ENCODE measurements around the gene CD7.

CD7 gene

GRCh38 chr17:82304826-82305726, 12.3 kb downstream of the CD7 start:
- Histone ChIP-seq H3K9ac (ENCODE audit: insufficient read length) (no peak overlapping the region), H3K9me3 (ENCODE audit: low read depth, low read length) (no peaks in the 10 kb centered on the region), H3K27ac (0 out of 2 replicates have a peak overlapping the region, but pooled peaks have one; percentile 0), H3K36me3 (ENCODE audit: insufficient read depth, low read length) (no peaks in the 10 kb centered on the region), H3K4me3 (no peak overlapping the region)
- no peak for TF ChIP-seq FOXP2 (optimal IDR thresholded peaks at IDR 0.05; ENCODE audit: control extremely low read depth, extremely low read length, insufficient read depth)
- no peak for TF ChIP-seq POLR2AphosphoS5 (IDR thresholded peaks at IDR 0.05; ENCODE audit: borderline replicate concordance, low read depth, low read length)
- no peak for TF ChIP-seq EZH2 (IDR thresholded peaks at IDR 0.05)
- DNase-seq (ENCODE audit: low read depth, low spot score): no peak

GRCh38 chr17:82303944-82304808, 13.2 kb downstream of the CD7 start:
- no peak for TF ChIP-seq POLR2AphosphoS5 (IDR thresholded peaks at IDR 0.05; ENCODE audit: borderline replicate concordance, low read depth, low read length)
- no peak for TF ChIP-seq EZH2 (IDR thresholded peaks at IDR 0.05)
- TF ChIP-seq FOXP2 (optimal IDR thresholded peaks at IDR 0.05; ENCODE audit: control extremely low read depth, extremely low read length, insufficient read depth): no peak
- Histone ChIP-seq H3K27ac (no peak overlapping the region), H3K36me3 (ENCODE audit: insufficient read depth, low read length) (no peaks in the 10 kb centered on the region), H3K9me3 (ENCODE audit: low read depth, low read length) (no peaks in the 10 kb centered on the region), H3K4me3 (no peak overlapping the region), H3K9ac (ENCODE audit: insufficient read length) (no peak overlapping the region)
- no peak for DNase-seq (ENCODE audit: low read depth, low spot score)

GRCh38 chr17:82302991-82303943, 14.1 kb downstream of the CD7 start:
- no peak for TF ChIP-seq FOXP2 (optimal IDR thresholded peaks at IDR 0.05; ENCODE audit: control extremely low read depth, extremely low read length, insufficient read depth)
- TF ChIP-seq EZH2 (IDR thresholded peaks at IDR 0.05): no peak
- no peak for TF ChIP-seq POLR2AphosphoS5 (IDR thresholded peaks at IDR 0.05; ENCODE audit: borderline replicate concordance, low read depth, low read length)
- H3K36me3 ChIP-seq (ENCODE audit: insufficient read depth, low read length): no peaks in the 10 kb centered on the region
- no peak overlapping the region for H3K9ac ChIP-seq (ENCODE audit: insufficient read length)
- H3K9me3 ChIP-seq (ENCODE audit: low read depth, low read length): no peaks in the 10 kb centered on the region
- no peak for DNase-seq (ENCODE audit: low read depth, low spot score)
- no peak overlapping the region for H3K27ac ChIP-seq
- no peak overlapping the region for H3K4me3 ChIP-seq

- TF ChIP-seq POLR2AphosphoS5 (IDR thresholded peaks at IDR 0.05; ENCODE audit: borderline replicate concordance, low read depth, low read length) (no peak), EZH2 (IDR thresholded peaks at IDR 0.05) (no peak), FOXP2 (optimal IDR thresholded peaks at IDR 0.05; ENCODE audit: control extremely low read depth, extremely low read length, insufficient read depth) (no peak)
Observed at GRCh38 chr17:82302568-82302963, 14.8 kb downstream of the CD7 start.

GRCh38 chr17:82301916-82302567, 15.4 kb downstream of the CD7 start:
- no peak for DNase-seq (ENCODE audit: low read depth, low spot score)
- Histone ChIP-seq H3K9ac (ENCODE audit: insufficient read length) (no peak overlapping the region), H3K36me3 (ENCODE audit: insufficient read depth, low read length) (no peaks in the 10 kb centered on the region), H3K4me3 (no peak overlapping the region), H3K27ac (no peak overlapping the region), H3K9me3 (ENCODE audit: low read depth, low read length) (no peaks in the 10 kb centered on the region)
- no peak for TF ChIP-seq FOXP2 (optimal IDR thresholded peaks at IDR 0.05; ENCODE audit: control extremely low read depth, extremely low read length, insufficient read depth)
- TF ChIP-seq EZH2 (IDR thresholded peaks at IDR 0.05): no peak
- no peak for TF ChIP-seq POLR2AphosphoS5 (IDR thresholded peaks at IDR 0.05; ENCODE audit: borderline replicate concordance, low read depth, low read length)

More at GRCh38 chr17:82302568-82302963, 14.8 kb downstream of the CD7 start:
- H3K27ac ChIP-seq: no peak overlapping the region
- no peak overlapping the region for H3K9ac ChIP-seq (ENCODE audit: insufficient read length)
- DNase-seq (ENCODE audit: low read depth, low spot score): no peak
- H3K4me3 ChIP-seq: no peak overlapping the region
- H3K9me3 ChIP-seq (ENCODE audit: low read depth, low read length): no peaks in the 10 kb centered on the region
- no peaks in the 10 kb centered on the region for H3K36me3 ChIP-seq (ENCODE audit: insufficient read depth, low read length)

- H3K9me3 ChIP-seq (ENCODE audit: low read depth, low read length): no peaks in the 10 kb centered on the region
- H3K9ac ChIP-seq (ENCODE audit: insufficient read length): no peak overlapping the region
- DNase-seq (ENCODE audit: low read depth, low spot score): no peak
- no peak overlapping the region for H3K4me3 ChIP-seq
- no peaks in the 10 kb centered on the region for H3K36me3 ChIP-seq (ENCODE audit: insufficient read depth, low read length)
- no peak overlapping the region for H3K27ac ChIP-seq
- no peak for TF ChIP-seq POLR2AphosphoS5 (IDR thresholded peaks at IDR 0.05; ENCODE audit: borderline replicate concordance, low read depth, low read length)
- TF ChIP-seq FOXP2 (optimal IDR thresholded peaks at IDR 0.05; ENCODE audit: control extremely low read depth, extremely low read length, insufficient read depth): no peak
- TF ChIP-seq EZH2 (IDR thresholded peaks at IDR 0.05): no peak
Observed at GRCh38 chr17:82301300-82301915, 16.0 kb downstream of the CD7 start.

Data from SK-N-MC (cell line).